COLO829 (cell line): Measurements from ENCODE around the gene STRA6.

Experiments
- DNase-seq: peaks from one replicate; pipeline ENCODE4 v3.0.0; 2012; ENCODE audit warnings: low spot score

Gene STRA6, protein sequence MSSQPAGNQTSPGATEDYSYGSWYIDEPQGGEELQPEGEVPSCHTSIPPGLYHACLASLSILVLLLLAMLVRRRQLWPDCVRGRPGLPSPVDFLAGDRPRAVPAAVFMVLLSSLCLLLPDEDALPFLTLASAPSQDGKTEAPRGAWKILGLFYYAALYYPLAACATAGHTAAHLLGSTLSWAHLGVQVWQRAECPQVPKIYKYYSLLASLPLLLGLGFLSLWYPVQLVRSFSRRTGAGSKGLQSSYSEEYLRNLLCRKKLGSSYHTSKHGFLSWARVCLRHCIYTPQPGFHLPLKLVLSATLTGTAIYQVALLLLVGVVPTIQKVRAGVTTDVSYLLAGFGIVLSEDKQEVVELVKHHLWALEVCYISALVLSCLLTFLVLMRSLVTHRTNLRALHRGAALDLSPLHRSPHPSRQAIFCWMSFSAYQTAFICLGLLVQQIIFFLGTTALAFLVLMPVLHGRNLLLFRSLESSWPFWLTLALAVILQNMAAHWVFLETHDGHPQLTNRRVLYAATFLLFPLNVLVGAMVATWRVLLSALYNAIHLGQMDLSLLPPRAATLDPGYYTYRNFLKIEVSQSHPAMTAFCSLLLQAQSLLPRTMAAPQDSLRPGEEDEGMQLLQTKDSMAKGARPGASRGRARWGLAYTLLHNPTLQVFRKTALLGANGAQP

DNA sequence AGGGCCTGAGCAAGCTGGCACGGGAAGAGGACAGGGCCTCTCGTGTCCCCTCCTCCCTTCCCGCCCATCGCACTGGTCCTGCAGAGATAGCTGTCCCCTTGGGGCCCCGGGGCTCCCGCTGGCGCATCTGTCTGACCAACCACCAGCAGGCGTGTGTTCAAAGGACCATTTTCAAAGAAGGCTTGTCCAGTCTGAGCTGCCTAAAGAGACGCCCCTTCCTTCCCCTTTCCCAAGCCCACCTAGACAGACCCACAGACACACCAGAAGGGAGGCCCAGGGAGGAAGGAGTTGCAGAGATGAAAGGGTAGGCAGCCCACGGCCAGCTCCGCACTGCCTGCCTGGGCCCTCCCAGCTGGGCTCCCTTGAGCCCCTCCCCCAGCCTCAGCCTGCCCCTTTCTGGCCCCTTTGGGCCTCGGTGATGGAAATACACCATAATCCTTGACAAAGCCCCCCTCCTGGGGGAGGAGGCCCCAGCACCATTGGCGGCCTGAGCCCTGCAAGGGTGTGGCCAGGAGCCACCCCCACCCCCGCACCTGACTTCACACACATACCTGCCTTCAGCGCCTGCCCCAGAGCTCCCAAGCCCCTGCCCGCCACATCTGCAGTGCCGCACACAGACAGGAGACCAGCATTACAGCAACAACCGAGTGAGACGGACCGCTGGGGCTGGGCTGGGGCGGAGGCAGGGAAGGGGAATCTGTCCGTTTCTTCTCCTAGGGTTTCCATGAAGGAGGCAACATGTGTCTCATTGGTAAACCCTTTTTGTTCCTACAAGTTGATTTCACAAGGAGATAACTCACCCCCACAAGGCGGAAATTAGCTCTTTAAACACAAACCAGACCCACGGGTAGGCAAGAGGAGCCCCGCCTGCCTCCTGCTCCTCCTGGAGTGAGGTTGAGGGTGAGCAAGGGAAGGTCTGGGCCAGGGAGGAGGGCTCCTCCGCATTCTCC lies at the start of gene STRA6:
STRA6 (minus strand) TSS at position 336 of the 950 bp plus-strand sequence. CDS start 520 bp downstream, outside the sequence.
- DNase-seq = no peak

DNA sequence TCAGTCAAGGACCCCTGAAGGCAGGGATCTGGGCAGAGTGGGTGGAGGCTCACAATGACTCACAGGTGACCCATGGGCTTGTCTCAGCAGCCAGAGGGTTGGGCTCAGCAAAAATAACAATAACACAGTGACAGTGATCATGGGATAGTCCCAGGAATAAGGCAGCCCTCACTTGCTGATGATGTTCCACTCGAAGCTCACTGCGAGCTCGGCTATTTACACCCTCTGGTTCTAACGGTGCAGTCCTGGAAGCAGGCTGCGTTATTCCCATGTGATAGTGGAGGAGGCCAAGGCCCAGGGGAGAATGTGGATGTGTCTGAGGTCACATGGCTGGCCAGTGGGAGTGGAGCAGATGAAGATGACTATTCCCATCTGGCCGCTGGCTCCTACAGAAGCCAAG lies 49.7 kb upstream of the STRA6 start:
- DNase-seq = no peak

DNA sequence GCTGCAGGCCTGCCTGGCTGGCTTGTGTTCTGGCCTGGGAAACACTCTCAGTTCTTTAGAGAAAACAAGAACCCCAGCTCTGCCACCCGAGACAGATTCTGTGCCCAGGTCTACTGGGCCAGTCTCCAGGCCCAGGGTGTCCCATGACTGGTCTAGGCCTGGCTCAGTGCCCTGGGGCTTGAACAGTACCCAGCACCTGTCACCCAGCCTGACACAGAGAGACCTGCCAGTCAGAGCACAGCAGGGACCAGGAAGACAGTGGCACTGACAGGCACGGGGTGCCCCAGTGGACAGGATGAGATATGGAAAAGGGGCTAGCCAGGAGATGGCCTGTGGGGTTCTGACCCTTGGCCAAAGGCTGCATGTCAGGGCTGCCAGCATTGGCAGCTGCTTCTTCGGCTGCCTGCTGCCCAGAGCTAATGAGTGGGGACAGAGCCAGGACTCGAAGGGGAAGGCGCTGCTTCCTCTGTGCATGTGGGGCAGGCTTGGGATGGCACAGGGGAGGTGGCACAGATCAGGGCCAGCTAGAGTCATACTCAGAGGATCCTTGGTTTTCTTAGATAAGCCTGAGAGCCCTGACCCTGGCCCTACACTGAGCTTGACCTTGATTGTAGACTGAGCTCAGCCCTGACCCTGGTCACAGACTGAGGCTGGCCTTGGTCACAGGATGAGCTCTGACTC lies 48.7 kb upstream of the STRA6 start:
- no peak for DNase-seq

DNA sequence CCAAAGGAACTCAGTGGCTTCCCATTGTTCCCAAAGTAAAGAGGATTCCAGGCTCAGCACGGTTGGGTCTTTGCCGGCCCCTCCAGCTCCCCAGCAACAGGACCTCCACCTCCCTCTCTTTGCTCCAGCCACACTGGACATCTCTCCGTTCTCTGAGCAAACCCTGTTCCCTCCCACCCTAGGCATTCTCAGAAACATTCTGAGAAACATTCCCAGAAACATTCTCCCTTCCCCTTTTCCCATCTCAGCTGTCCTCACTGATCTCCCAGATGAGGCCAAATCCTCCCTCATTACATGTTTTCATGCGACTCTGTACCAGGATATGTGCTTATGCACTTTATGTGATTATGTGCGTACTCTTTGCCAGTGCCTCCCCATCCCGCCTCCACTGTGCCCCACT lies 47.7 kb upstream of the STRA6 start:
- no peak for DNase-seq

DNA sequence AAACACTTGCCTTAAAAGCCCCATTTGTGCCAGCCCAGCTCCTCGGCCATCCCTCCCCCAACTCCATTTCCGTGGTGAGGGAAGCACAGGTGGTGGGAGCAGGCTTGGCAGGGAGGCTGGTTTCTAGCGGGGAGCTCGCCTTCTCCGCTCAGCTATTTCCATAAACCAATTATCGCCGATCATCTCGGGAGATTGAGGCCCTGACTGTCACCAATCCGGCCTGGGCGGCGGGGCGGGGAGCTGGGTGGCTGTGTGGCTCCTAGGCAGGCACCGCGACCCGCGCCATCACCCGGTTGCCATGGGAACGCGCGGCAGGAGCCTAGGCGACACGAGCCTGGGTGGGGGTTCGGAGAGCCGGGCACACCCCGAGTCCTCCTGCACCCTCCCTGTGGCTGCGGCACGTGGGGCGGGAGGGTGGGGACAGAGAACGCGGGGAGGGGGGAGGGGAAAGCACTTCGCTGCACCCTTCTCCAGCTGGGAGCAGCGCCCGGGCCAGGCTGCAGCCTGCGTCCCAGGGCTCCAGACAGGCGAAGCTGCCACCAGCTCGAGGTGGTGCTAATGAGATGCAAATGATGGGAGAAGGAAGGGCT lies 42.9 kb upstream of the STRA6 start:
- DNase-seq = no peak

DNA sequence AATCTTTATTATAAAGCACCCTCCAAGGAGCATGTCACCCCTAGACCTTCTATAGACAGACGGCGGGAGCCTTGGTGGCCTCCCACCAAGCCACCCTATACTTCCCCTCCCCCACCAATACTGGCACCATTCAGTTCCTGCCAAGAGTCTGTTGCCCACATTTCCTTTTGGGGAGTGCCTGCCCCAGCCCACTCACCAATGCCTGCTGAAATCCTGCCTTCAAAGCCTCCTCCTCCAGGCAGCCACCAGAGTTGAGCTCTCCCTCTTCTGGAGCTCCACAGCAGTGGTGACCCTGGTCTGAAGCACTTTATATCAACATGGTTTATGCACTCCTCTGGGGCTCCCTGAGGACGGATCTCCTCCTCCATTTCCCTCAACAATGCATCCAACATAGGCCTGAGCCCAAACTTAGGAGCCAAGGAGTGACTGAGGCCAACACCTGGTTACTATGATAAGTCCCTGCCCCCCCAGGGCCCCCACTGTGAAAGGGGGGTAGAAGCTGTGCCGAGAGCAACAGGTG lies 42.3 kb upstream of the STRA6 start:
- DNase-seq = no peak

DNA sequence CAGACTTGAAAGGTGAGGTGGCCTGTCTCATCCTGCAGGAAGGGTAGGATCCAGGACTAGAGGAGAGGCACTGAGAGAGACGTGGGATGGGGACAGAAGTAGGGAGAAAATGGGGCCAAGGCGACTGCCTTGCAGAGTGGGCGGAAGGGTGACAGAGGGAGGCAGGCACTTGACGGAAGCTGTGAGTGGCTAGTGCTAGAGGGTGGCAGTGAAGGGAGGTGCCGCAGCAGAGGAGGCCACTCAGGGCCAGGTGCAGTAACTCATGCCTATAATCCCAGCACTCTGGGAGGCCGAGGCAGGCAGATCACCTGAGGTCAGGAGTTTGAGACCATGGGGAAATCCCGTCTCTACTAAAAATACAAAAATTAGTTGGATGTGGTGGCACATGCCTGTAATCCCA lies 40.8 kb upstream of the STRA6 start:
- no peak for DNase-seq

DNA sequence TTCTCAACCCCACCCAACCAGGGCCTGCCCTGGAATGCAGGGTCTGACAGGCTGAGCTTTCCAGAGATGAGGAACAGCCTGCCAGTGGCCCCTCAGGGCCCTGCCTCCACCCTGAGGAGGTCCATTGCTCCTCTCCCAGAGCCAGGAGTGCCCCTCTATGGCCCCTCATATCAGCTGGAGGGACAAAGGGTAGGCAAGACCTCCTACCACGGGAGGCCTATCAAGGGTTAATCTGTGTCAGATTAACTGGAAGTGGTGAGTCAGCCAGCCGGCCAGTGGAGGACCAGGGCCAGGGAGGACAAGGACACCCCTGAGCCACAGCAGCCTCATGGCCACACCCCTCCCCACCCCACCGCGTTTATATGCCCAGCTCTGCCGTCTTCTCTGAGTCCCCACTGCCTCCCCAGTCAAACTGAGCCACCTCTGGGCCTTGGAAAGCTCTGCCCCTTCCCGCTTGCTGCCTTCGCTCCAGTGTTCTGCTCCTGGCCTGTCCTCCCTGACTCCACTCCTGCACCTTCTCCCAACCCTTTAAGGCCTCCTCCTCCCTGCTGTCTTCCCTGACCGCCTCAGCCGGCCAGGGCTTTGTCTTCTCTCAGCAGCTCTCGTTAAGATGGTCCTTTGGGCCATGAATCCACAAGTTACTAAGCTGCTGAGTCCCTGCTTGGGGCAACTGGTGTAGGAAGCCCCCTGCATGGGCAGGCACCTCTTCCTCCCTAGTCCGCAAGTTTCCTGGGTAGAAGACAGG lies 40.0 kb upstream of the STRA6 start:
- no peak for DNase-seq

DNA sequence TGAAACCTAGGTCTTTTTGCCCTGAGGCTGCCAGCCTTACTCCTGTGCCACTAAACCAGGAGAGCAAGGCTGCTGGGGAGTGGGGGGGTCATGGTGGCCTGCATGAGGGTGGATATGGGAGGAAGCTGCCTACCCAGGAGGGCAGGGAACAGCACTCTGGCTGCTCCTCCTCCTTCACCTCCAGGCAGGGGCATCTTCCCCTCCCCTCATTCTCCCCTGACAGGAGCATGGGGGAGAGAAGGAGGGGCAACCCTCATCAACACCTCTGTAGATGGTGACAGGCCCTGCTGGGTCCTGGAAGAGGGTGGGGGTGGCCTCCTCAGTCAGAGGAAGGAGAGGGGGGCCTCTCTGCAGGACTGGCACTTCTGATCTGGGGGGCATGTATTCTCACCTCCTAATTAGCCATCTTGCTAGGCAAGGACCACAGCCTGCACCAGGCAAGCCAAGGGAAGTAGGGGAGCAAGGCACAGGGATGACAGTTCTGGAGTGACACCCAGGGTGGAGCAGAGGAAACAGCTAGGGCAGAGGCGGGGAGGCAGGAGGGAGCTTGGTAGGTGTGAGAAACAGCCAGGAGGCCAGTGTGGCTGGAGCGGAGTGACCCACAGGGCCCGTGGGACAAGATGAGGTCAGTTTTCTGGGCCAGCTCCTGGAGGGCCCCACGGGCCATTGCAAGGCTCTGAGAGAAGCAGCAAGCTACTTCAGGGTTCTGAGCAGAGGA lies 38.5 kb upstream of the STRA6 start:
- no peak for DNase-seq

DNA sequence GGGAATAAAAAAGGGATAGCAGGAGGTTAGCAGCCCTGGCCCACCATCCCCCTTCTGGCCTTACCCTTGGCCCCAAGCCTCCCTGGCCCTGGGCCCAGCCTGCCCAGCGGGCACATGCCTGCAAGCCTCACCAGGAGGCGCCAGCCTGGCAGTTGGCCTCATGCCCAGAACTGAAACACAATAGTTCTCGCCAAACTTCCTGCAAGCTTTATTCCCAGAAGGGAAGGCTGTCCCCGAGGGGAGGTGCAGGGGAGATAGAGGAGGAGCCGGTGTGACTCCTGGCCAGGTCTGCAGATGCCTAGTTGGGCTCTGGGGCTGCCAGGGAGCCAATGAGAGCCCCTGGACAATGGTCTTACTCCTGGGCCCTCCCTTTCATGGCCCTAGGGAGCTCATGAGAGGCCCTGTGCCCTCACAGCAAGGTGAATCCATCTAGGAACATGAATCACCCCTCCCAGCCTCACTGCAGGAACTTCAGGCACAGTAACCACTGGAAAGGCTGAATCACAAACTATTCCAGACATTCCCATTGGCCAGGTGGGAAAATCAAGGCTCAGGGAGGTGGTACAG lies 37.5 kb upstream of the STRA6 start:
- peak; percentile 71 for DNase-seq

DNA sequence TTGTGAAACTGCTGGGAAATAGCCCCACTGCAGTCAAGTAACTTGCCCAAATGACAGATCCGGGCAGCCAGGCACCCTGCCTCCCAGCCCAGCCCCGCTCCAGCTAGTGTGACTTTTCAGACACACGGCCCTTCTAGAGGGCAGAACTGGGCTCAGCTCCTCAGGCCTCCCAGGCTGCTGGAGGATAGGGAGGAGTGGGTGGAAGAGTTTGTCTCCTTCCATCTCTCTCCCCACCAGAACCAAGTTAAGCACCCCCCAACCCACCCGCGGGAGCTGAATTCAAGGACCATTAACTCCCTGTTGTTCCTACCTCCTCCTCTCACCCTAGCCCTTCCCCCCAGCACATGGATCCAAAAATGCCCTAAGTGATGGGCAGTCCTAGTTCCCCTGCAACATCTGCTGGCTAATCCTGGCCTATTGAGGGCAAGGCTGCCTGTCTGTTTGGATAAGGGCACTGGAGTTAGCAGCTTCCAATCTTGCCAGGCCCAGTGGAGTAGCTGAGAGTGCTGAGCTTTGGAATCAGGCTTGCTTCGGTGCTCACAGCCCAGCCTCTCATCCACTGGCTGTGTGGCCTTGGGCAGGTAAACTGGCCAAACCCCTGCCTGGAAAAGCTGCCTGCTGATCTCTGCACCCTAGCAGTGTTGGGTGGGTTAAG lies 36.6 kb upstream of the STRA6 start:
- DNase-seq = no peak

DNA sequence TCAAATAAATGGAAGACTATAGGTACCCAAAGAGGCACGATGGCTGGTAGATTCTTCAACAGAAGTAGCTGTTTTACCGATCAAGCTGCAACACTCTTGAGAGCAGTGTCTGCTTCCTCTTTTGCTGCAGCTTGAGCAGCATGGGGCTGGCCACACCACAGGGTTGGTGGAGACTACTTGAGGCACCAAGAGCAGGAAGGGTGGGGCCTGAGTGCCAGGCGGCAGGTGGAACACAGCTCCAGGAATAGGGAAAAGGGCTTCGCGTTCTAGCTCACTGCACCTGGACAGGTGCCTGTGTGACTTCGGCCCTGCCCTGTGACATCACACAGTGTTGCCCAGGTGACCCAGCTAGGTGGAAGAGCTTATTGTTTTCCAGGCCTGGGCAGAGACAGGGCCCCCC lies 33.4 kb upstream of the STRA6 start, which contains the start of gene CCDC33:
CCDC33 (plus strand) TSS at position 365 of the 400 bp plus-strand sequence. CDS start 394 bp downstream, outside the sequence.
- DNase-seq = no peak

DNA sequence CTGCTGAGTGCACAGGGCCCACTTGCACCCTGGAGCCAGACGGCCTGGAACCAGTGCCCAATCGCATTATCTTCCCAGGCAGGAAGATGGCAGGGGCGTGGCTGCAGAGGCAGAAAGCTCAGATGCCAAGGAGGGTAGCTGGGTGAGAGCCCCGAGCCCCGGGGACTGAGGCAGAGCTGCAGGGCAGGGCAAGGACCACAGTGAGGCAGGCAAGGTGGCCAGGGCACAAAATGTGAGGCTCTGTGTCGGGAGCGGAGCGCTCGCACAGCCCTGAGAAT lies 31.9 kb upstream of the STRA6 start:
- DNase-seq = no peak

DNA sequence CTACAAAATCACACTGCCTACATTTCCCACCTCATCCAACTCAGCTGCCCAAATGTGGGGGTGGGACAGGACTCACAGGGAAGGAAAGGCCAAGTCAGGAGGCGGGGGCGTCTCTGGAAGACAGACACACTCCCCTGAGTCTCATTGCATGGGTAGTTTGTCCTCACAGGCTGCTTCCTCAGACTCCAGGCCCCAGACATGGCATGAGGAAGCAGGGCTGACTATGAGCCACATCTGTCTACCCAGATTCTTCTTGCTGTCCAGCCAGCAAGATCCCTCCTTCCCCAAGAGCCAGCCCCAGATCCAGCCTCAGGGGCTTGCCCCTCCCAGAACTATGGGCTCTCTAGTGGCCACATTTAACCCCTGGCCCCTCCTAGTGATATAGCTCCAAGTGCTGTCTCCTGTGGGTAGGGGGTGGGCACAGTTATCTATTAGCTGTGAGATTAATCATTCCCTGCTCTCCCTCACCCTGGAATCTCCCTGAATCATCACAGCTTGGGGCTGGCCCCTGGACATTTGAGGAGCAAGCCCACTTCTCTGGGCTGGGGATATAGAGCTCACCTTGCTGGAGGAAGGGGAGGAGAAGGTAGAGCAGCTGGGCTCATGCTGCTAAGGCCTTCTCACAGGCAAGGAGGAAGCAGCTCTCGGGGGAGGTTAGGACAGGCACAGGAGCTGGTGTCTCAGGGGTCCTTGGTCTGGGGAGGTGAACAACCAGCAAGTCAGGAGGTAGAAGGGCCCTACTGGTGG lies 31.4 kb upstream of the STRA6 start:
- DNase-seq = no peak

DNA sequence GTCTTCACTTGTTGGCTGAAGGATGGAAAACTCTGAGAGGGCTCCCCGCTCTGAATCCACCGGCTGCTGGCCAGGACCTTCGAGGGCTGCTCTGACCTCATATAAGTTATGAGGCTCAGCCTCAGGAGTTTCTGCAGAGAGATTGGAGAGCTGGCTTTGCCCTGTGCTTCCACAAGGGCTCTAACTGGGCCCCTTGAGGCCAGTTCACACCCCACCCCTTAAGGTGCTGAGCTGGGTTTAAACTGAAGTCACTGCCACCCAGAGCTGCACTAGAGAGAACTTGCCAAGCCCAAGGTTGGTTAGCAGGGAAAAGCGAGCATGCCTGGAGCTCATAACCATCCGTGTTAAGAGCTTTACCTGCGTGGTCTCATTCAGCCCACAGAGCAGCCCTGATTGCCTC lies 30.8 kb upstream of the STRA6 start:
- no peak for DNase-seq

DNA sequence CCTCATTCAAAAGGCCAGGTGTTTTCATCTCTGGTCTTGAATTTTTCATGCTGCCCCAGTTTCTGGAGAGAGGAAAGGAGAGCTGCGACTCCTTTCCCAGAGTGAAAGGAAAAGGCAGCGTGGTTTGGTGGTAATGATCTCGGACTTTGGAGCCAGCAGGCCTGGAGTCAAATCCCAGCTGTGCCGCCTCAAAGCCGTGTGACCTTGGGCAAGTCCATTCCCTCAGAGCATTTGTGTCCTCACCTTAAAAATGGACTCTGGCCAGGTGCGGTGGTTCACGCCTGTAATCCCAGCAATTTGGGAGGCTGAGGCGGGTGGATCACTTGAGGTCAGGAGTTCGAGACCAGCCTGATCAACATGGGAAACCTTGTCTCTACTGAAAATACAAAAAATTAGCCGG lies 28.9 kb upstream of the STRA6 start:
- DNase-seq = no peak

DNA sequence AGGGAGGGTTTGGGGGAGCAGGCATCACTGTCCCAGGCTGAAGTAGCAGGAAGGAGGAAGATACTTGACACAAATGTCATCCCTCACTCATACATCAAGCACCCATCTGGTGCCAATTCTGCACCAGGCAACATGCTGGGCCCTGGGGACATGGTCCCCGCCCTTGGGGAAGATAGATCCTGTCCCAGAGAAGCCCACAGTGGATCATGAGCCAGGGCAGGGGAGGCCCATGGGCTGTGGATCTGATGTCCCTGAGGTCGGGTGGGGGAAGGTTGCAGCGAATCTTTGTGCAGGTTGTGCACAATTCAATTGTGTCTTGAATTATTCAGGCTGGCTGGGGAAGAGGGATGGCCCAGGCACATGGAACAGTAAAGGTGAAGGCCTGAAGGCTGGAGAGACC lies 27.1 kb upstream of the STRA6 start:
- no peak for DNase-seq

DNA sequence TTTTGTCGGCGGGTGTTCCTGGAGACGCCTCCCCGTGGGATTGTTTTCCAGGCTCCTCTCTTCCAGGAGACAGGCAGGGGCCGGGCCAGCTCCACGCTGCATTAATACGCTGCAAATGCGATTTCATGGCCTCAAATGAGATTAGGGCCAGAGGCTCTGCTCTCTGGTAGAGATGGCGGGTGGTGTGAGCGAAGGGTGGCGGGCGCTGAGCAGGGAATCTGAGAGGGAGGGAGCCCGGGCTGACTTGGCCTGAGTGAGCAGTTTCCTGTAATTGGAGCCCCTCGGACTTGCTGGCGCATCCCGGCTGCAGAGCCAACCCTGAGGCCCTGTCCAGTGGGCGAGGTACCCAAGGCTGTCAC lies 26.1 kb upstream of the STRA6 start:
- DNase-seq = no peak
